ENCODE measurements around the gene FGFR2.

DNA sequence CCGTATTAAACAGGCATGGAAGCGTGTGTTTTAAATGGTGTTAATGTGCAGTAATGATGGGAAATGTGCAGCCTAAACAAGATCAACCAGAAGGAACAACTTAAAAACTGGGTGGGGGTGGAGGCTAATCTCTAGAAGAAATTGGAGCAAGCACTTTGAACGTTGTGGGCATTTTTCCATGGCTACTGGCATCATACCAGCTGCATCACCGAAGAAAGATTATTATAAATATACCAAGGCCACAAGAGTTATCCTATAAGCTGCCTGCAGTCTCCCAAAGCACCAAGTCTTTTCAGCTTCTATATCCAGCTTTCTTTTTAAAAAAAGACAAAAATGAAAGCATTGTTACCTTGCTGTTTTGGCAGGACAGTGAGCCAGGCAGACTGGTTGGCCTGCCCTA lies 79.9 kb downstream of the FGFR2 start:
- TF ChIP-seq TEAD4 (IDR thresholded peaks at IDR 0.05; ENCODE audit: borderline replicate concordance, insufficient read depth) (no peak), EP300 (IDR thresholded peaks at IDR 0.05; ENCODE audit: borderline replicate concordance in 1 of 2, low read depth in 1 of 2, low read length in 1 of 2) (no peak), YY1 (IDR thresholded peaks at IDR 0.05; ENCODE audit: low read depth) (no peak), RAD21 (IDR thresholded peaks at IDR 0.05; ENCODE audit: low read length) (no peak), TAF1 (IDR thresholded peaks at IDR 0.05; ENCODE audit: borderline replicate concordance, low read depth, low read length) (no peak), MEF2A (IDR thresholded peaks at IDR 0.05; ENCODE audit: borderline replicate concordance, low read depth) (no peak), FOXM1 (IDR thresholded peaks at IDR 0.05; ENCODE audit: low read depth) (no peak)
- TF ChIP-seq, protein P1, sequence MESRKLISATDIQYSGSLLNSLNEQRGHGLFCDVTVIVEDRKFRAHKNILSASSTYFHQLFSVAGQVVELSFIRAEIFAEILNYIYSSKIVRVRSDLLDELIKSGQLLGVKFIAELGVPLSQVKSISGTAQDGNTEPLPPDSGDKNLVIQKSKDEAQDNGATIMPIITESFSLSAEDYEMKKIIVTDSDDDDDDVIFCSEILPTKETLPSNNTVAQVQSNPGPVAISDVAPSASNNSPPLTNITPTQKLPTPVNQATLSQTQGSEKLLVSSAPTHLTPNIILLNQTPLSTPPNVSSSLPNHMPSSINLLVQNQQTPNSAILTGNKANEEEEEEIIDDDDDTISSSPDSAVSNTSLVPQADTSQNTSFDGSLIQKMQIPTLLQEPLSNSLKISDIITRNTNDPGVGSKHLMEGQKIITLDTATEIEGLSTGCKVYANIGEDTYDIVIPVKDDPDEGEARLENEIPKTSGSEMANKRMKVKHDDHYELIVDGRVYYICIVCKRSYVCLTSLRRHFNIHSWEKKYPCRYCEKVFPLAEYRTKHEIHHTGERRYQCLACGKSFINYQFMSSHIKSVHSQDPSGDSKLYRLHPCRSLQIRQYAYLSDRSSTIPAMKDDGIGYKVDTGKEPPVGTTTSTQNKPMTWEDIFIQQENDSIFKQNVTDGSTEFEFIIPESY (IDR thresholded peaks at IDR 0.05; ENCODE audit: borderline replicate concordance, low read depth): no peak
- TF ChIP-seq, protein P2, sequence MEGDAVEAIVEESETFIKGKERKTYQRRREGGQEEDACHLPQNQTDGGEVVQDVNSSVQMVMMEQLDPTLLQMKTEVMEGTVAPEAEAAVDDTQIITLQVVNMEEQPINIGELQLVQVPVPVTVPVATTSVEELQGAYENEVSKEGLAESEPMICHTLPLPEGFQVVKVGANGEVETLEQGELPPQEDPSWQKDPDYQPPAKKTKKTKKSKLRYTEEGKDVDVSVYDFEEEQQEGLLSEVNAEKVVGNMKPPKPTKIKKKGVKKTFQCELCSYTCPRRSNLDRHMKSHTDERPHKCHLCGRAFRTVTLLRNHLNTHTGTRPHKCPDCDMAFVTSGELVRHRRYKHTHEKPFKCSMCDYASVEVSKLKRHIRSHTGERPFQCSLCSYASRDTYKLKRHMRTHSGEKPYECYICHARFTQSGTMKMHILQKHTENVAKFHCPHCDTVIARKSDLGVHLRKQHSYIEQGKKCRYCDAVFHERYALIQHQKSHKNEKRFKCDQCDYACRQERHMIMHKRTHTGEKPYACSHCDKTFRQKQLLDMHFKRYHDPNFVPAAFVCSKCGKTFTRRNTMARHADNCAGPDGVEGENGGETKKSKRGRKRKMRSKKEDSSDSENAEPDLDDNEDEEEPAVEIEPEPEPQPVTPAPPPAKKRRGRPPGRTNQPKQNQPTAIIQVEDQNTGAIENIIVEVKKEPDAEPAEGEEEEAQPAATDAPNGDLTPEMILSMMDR (IDR thresholded peaks at IDR 0.05): no peak
- TF ChIP-seq, protein P3, sequence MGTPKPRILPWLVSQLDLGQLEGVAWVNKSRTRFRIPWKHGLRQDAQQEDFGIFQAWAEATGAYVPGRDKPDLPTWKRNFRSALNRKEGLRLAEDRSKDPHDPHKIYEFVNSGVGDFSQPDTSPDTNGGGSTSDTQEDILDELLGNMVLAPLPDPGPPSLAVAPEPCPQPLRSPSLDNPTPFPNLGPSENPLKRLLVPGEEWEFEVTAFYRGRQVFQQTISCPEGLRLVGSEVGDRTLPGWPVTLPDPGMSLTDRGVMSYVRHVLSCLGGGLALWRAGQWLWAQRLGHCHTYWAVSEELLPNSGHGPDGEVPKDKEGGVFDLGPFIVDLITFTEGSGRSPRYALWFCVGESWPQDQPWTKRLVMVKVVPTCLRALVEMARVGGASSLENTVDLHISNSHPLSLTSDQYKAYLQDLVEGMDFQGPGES (IDR thresholded peaks at IDR 0.05; ENCODE audit: low read depth, low read length): no peak

Measured in SK-N-SH (cell line).